Muscle layer of colon (tissue), 2 donors: ENCODE data around the gene MSH5.
"Not testable (repeated sequence)": the region's sequence is repeated elsewhere in the genome, so short reads cannot be mapped to it uniquely, and the experiment has no call there.

Experiments
- H3K27ac ChIP-seq: one replicate; pipeline ENCODE4 v1.7.0; 2013; ENCODE audit warnings: low read depth, mild to moderate bottlenecking, low read length, moderate library complexity
- H3K27me3 ChIP-seq, 2 donors: one replicate each; pipeline ENCODE4 v1.7.0; 2013; ENCODE audit warnings: low read length in 2 of 2, mild to moderate bottlenecking in 2 of 2; ENCODE audit not compliant: insufficient read depth in 2 of 2, control insufficient read depth in 1 of 2
- H3K36me3 ChIP-seq: one replicate; pipeline ENCODE4 v1.7.0; 2013; ENCODE audit warnings: mild to moderate bottlenecking, low read length; ENCODE audit not compliant: insufficient read depth
- H3K4me1 ChIP-seq: one replicate; pipeline ENCODE4 v1.7.0; 2013; ENCODE audit warnings: mild to moderate bottlenecking, low read length; ENCODE audit not compliant: insufficient read depth
- H3K4me3 ChIP-seq, 2 donors: one replicate each; pipeline ENCODE4 v1.7.0; 2013; ENCODE audit warnings: low read length in 2 of 2, low read depth in 1 of 2, mild to moderate bottlenecking in 1 of 2, moderate library complexity in 1 of 2
- H3K9ac ChIP-seq: one replicate; pipeline ENCODE4 v1.7.0; 2013; ENCODE audit warnings: low read length
- H3K9me3 ChIP-seq: one replicate; pipeline ENCODE4 v1.7.0; 2013; ENCODE audit warnings: mild to moderate bottlenecking, low read length
- donor health status: abdominal sarcoma.
- donor health status: Adenocarcinoma of cecum.

The MSH5 gene

DNA sequence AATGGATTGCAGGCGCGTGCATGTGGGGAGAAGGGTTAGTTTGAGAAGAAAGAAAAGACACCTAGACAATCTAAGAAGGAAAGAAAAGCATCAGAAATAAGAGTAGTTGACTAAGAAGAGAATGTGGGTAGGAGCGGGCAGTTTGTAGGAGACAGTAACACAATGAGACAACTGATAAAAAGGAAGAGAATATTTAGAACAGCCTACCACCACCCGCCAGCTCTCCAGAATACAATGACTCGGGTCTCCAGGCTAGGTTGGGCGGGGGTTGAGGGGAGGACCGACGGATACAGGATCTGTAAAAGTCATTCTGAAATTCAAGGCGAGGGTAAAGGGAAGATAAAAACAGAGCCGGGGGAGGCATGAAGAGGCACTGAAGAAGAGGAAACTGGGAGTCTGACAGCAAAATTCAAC is 37.4 kb upstream of the MSH5 start:
- Histone ChIP-seq H3K27ac (peak overlapping the region; percentile 95), H3K36me3 (no peaks in the 10 kb centered on the region)

DNA sequence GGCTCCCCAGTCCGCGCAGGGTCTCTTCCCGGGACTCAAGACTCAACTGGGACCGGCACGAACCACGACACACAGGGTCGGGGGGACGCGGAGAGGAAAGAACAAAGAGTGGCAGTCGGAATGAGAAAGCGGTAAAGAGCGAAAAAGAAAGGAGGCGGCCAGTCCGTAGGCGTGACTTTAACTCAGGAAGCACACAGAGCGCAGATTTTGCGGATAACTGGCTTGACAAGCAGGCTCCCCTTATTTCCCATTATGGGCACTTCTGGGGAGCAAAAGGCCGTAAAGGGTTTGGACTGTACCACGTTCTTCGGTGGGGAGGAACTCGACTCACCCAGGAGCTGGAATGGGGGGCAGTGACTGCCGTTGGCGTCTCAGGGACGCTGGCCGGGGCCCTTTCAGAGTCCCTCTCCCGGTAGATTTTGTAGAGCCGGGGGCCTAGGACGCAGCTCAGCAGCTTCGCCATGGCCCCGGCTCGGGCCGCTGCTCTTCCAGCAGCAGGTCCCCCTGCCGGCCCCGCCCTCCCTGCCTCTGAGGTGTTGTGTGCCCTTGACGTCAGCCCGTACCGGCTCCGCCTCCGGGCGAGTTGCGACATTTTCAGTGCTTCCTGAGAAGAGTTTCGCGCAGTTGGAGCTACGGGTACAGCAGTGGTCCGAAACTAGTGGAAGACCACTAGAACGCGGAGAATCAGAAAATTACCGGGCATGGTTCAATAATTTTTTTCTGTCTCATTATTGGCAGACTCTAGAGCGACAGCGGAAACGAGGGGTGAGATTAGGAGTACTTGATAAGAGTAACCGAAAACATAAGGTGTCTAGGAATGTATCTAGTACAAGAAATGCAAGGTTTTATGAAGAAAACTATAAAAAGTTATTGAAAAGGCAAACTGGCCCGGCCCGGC is 36.7 kb upstream of the MSH5 start, which contains the start of gene ABHD16A:
ABHD16A (minus strand) TSS at position 506 of the 898 bp plus-strand sequence; CDS start at position 463, 43 bp downstream.
- Histone ChIP-seq H3K9ac (peak within 1 kb of the TSS; percentile 99), H3K4me1 (peaks cover 24% of the 10 kb centered on the region), H3K9me3 (no peaks in the 10 kb centered on the region), H3K27ac (peak within 1 kb of the TSS; percentile 95), H3K27me3 (no peaks in the 10 kb centered on the region), H3K4me3 (peak within 1 kb of the TSS; percentile 66 to 97), H3K36me3 (no peaks in the 10 kb centered on the region)

More for the DNA sequence above, 37.4 kb upstream of the MSH5 start:
- Histone ChIP-seq H3K9me3 (no peaks in the 10 kb centered on the region), H3K9ac (peak overlapping the region; percentile 99), H3K4me1 (peaks cover 24% of the 10 kb centered on the region), H3K27me3 (no peaks in the 10 kb centered on the region), H3K4me3 (peak overlapping the region; percentile 66 to 97)

DNA sequence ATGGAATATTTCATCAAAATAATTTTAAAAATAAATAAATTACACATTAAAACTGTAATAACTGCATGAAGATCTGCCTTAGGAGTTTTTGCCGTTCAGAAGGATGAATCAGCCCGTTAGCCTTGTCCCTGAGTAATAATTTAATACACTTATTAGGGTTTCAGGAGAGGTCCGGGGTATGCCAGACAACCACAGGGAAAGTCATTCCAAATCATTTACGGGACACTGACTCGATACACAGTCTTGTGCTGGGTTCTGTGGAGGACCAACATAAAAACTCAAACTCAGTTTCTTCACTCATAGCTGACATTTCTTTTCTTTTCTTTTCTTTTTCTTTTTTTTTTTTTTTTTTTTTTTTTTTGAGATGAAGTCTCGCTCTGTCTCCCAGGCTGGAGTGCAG is 33.9 kb upstream of the MSH5 start:
- Histone ChIP-seq H3K4me1 (peaks cover 20% of the 10 kb centered on the region), H3K9me3 (no peaks in the 10 kb centered on the region), H3K9ac (no peak overlapping the region), H3K36me3 (no peaks in the 10 kb centered on the region), H3K4me3 (no peak overlapping the region), H3K27ac (no peak overlapping the region), H3K27me3 (no peaks in the 10 kb centered on the region)

DNA sequence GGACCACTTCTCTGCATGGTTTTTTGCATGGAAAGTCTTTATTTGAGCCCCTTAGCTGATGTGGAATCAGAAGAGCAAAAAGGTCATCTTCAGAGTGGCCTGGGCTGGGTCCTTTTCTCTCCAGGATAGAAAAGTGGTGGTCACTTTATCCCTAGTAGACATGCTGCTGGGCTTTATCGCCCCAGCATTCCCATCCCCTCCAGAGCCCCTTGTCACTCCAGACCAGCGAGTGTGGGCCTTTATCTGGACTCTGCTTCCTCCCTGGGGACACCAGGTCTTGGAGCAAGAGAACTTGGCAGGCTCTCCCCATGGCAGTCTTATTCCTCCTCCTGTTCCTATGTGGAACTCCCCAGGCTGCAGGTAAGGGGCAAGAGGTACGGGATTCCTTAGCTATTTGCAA is 33.2 kb upstream of the MSH5 start, which contains the start of gene LY6G6F:
LY6G6F (plus strand) TSS at position 268 of the 400 bp plus-strand sequence; CDS start at position 309, 41 bp downstream.
- H3K9me3 ChIP-seq, result no peaks in the 10 kb centered on the region
- H3K27ac ChIP-seq, result no peak within 1 kb of the TSS

DNA sequence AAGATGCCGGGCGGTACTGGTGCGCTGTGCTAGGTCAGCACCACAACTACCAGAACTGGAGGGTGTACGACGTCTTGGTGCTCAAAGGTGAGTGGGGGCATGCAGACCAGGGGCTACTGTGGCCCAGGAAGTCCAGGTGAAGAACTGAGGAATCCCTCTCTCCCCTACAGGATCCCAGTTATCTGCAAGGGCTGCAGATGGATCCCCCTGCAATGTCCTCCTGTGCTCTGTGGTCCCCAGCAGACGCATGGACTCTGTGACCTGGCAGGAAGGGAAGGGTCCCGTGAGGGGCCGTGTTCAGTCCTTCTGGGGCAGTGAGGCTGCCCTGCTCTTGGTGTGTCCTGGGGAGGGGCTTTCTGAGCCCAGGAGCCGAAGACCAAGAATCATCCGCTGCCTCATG is 32.1 kb upstream of the MSH5 start:
- H3K9me3 ChIP-seq, result no peaks in the 10 kb centered on the region
- H3K4me1 ChIP-seq, result peaks cover 6% of the 10 kb centered on the region
- no peak overlapping the region for H3K4me3 ChIP-seq
- H3K27ac ChIP-seq, result no peak overlapping the region
- no peaks in the 10 kb centered on the region for H3K27me3 ChIP-seq
- no peak overlapping the region for H3K9ac ChIP-seq
- H3K36me3 ChIP-seq, result no peaks in the 10 kb centered on the region

More for the DNA sequence above, 33.2 kb upstream of the MSH5 start, which contains the start of gene LY6G6F:
- Histone ChIP-seq H3K36me3 (no peaks in the 10 kb centered on the region), H3K4me3 (no peak within 1 kb of the TSS), H3K4me1 (peaks cover 13% of the 10 kb centered on the region), H3K27me3 (no peaks in the 10 kb centered on the region), H3K9ac (no peak within 1 kb of the TSS)

DNA sequence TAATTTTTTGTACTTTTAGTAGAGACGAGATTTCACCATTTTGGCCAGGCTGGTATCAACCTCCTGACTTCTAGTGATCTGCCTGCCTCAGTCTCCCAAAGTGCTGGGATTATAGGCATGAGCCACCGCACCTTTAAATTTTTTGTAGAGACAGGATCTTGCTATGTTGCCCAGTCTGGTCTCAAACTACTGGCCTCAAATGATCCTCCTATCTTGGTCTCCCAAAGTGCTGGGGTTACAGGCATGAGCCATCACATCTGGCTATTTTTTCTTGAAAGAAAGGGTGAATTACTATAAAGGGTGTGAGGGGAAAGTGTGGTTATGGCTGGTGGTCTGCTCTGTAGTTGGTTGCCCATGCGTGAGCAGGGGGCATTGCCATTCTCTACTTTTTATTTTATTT is 31.6 kb upstream of the MSH5 start:
- H3K4me1 ChIP-seq, result peaks cover 6% of the 10 kb centered on the region
- H3K27me3 ChIP-seq, result no peaks in the 10 kb centered on the region
- H3K36me3 ChIP-seq, result no peaks in the 10 kb centered on the region
- H3K4me3 ChIP-seq, result no peak overlapping the region
- no peak overlapping the region for H3K27ac ChIP-seq
- no peaks in the 10 kb centered on the region for H3K9me3 ChIP-seq
- no peak overlapping the region for H3K9ac ChIP-seq

DNA sequence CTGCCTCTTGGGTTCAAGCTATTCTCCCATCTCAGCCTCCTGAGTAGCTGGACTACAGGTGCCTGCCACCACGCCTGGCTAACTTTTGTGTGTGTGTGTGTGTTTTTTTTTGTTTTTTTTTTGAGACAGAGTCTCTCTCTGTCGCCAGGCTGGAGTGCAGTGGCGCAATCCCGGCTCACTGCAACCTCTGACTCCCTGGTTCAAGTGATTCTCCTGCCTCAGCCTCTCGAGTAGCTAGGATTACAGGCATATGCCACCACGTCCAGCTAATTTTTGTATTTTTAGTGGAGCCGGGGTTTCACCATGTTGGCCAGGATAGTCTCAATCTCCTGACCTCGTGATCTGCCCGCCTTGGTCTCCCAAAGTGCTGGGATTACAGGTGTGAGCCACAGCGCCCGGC is 30.6 kb upstream of the MSH5 start:
- H3K9me3 ChIP-seq, H3K27me3 ChIP-seq, H3K9ac ChIP-seq, H3K27ac ChIP-seq, H3K4me3 ChIP-seq, H3K36me3 ChIP-seq, H3K4me1 ChIP-seq: not testable (repeated sequence)

DNA sequence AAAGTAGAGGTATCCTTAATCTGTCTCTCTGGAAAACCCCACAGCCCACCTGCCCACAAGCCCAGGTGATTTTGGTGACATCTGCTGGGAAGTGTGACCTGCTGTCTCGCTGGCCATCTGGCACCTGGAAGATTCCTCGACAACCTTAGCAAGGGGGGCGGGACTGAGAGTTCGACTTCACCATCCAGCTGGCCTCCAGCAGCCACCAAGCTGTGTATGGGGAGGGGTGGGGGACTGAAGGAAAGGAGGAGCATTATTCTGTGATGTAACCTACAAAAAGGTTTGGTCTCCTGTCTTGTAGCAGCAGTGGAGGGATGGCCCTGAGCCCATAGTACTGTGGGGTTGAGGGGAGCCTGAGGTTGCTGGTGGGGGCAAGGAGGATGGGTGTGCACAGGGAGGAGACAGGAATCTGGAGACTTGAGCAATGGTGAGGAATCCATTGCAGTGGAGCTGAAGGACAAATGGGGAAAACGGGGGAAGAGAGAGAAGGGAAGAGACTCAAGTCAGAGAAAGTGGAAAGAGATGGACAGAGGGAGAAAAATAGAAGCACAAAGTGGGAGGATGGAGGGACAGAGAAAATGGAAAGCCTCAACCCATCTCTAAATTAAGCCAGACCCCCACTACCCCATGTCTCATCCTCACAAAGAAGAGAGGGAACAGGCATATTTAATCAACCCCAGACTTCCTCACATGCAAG is 29.1 kb upstream of the MSH5 start:
- peaks cover 8% of the 10 kb centered on the region for H3K4me1 ChIP-seq
- no peak overlapping the region for H3K27ac ChIP-seq
- no peaks in the 10 kb centered on the region for H3K36me3 ChIP-seq
- no peaks in the 10 kb centered on the region for H3K27me3 ChIP-seq
- no peak overlapping the region for H3K9ac ChIP-seq
- H3K9me3 ChIP-seq, result no peaks in the 10 kb centered on the region
- H3K4me3 ChIP-seq, result no peak overlapping the region

DNA sequence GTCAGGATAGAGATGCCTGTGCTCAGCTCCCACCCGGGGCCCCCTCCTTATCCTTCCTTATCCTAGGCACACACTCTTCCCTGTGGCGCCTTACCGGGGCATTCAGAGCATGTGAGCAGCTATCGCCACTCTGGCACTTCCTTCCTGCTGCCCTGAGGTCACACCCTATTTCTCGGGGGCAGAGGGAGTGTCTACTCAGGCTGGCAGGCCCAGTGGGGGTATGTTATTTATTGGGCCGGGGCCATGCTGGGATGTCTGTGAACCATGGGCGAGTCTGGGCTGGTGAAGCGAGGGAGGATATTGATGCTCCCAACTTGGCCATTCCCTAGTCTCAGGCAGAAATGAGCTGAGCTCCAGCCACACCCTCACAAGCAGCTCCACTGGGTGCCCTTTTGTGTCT is 28.6 kb upstream of the MSH5 start:
- peaks cover 9% of the 10 kb centered on the region for H3K4me1 ChIP-seq
- H3K4me3 ChIP-seq, result no peak overlapping the region
- H3K27ac ChIP-seq, result no peak overlapping the region
- H3K9ac ChIP-seq, result no peak overlapping the region
- H3K9me3 ChIP-seq, result no peaks in the 10 kb centered on the region
- H3K27me3 ChIP-seq, result no peaks in the 10 kb centered on the region
- no peaks in the 10 kb centered on the region for H3K36me3 ChIP-seq

DNA sequence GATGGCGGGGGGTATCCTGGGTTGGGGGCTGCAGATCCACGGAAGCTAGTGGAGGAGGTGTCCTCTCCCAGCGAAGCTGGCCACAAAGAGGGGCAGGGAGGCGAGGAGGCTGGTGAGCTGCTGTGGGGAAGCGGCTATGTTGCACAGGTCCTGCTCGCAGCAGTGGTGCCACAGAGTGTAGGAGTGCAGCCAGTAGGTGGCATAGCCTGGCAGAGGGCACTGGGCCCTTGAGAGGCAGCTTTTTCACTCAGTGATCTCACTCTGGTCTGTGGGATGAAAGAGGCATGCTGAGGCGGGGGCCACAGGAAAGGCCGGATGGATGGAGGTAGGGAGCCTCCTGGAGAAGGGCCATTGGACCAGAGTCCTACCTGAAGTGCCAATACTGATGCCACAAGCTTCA is 27.5 kb upstream of the MSH5 start:
- H3K36me3 ChIP-seq, result no peaks in the 10 kb centered on the region
- H3K27ac ChIP-seq, result no peak overlapping the region
- H3K4me3 ChIP-seq, result no peak overlapping the region
- no peaks in the 10 kb centered on the region for H3K9me3 ChIP-seq
- peaks cover 9% of the 10 kb centered on the region for H3K4me1 ChIP-seq
- H3K27me3 ChIP-seq, result no peaks in the 10 kb centered on the region
- H3K9ac ChIP-seq, result no peak overlapping the region

DNA sequence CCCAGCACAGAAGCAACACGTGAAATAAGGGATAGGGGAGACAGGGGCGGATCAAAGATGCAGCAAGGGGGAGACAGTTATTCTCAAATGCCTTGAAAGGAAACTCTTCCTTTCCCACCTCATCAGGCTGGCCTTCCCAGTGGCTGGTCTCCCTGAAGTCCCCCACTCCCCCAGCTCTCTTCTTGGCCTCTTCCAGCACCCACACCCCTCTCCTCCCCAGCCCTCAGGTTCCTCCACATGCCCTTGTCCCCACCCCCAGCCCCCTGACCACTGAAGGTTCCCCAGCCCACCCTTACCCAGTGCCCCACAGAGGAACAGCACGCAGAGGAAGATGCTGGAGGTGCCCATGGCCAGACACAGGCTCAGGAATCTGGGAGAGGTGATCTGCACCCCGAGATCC is 26.3 kb upstream of the MSH5 start:
- Histone ChIP-seq H3K36me3 (no peaks in the 10 kb centered on the region), H3K4me3 (no peak overlapping the region), H3K9ac (no peak overlapping the region), H3K9me3 (no peaks in the 10 kb centered on the region), H3K27ac (no peak overlapping the region), H3K4me1 (peaks cover 9% of the 10 kb centered on the region), H3K27me3 (no peaks in the 10 kb centered on the region)
